H1 (cell line): ENCODE results near the gene CDK9. TPM values are rescaled to one million over a fixed set of nuclear protein-coding genes. Genes with fewer than 3 reads are reported as not detected.

Source experiments
- CTCF ChIA-PET: fragments of 300-600 bp; sonication (Branson Sonifier 250); formaldehyde crosslinking; loops from one replicate; lab custom pipeline; 2021; ENCODE audit not compliant: partially characterized antibody; lab: Charles Lee
- POLR2A ChIA-PET: fragments of 300-600 bp; sonication (Branson Sonifier 250); formaldehyde crosslinking; loops from one replicate; lab custom pipeline; 2021; ENCODE audit warnings: inconsistent platforms; ENCODE audit not compliant: partially characterized antibody; lab: Charles Lee
- DNase-seq, 2 experiments: peaks; one replicate each; pipeline versions ENCODE4 v3.0.0 to v3.0.0-alpha.2; 2010 to 2022; ENCODE audit warnings: low spot score in 2 of 2, low read depth in 1 of 2, mixed read lengths in 1 of 2
- FAIRE-seq: peaks from 2 replicates; lab custom pipeline; 2011; peaks lifted over from hg19 to GRCh38; lab: Jason Lieb, UNC
- H2AFZ ChIP-seq: 2 replicates; pipeline ENCODE4 v1.8.1; 2012; ENCODE audit warnings: low read length, inconsistent platforms
- H2AK5ac ChIP-seq: 2 replicates; pipeline ENCODE4 v1.6.1; 2013; ENCODE audit warnings: low read depth, low read length
- H2BK120ac ChIP-seq: replicated peaks from 2 replicates; pipeline ENCODE3; 2013; ENCODE audit warnings: low read depth, low read length, inconsistent platforms
- H2BK12ac ChIP-seq: 2 replicates; pipeline ENCODE4 v1.6.1; 2013; ENCODE audit warnings: low read depth, low read length
- H2BK15ac ChIP-seq: 2 replicates; pipeline ENCODE4 v1.6.1; 2013; ENCODE audit warnings: low read length
- H2BK20ac ChIP-seq: 2 replicates; pipeline ENCODE4 v1.6.1; 2013; ENCODE audit warnings: low read length
- H2BK5ac ChIP-seq: 2 replicates; pipeline ENCODE4 v1.6.1; 2013; ENCODE audit warnings: low read depth, low read length
- H3K14ac ChIP-seq: 2 replicates; pipeline ENCODE4 v1.6.1; 2013; ENCODE audit warnings: inconsistent platforms; ENCODE audit not compliant: insufficient read length
- H3K18ac ChIP-seq: 2 replicates; pipeline ENCODE4 v1.6.1; 2013; ENCODE audit warnings: low read length; ENCODE audit errors: extremely low read depth
- H3K23ac ChIP-seq: 2 replicates; pipeline ENCODE4 v1.6.1; 2013; ENCODE audit warnings: inconsistent platforms; ENCODE audit not compliant: insufficient read length
- H3K23me2 ChIP-seq: 2 replicates; pipeline ENCODE4 v1.6.1; 2013; ENCODE audit warnings: low read depth, low read length
- H3K27ac ChIP-seq: 2 replicates; pipeline ENCODE4 v1.6.1; 2011; ENCODE audit warnings: low read depth, low read length, inconsistent platforms
- H3K27me3 ChIP-seq, 4 experiments: replicated peaks in 1 of 4; 1 replicate in 1 of 4; 2 replicates in 3 of 4; pipeline versions ENCODE4 v1.6.1 to v1.8.1; 2011 to 2013; ENCODE audit warnings: low read length in 3 of 4, mild to moderate bottlenecking in 3 of 4, inconsistent platforms in 2 of 4, mixed read lengths in 2 of 4, moderate library complexity in 1 of 4; ENCODE audit not compliant: control insufficient read depth in 3 of 4, insufficient read depth in 3 of 4; ENCODE audit errors: extremely low read depth in 1 of 4
- H3K36me3 ChIP-seq, 4 experiments: 2 replicates each; pipeline versions ENCODE4 v1.6.1 to v1.8.1; 2011 to 2013; ENCODE audit warnings: mild to moderate bottlenecking in 4 of 4, low read length in 3 of 4, moderate library complexity in 2 of 4, control low read depth in 1 of 4, inconsistent platforms in 1 of 4; ENCODE audit not compliant: insufficient read depth in 4 of 4, control insufficient read depth in 2 of 4
- H3K4ac ChIP-seq: replicated peaks from 2 replicates; pipeline ENCODE3; 2013; ENCODE audit warnings: low read length, low read depth, mixed read lengths, inconsistent platforms; ENCODE audit not compliant: insufficient read length
- H3K4me1 ChIP-seq, 4 experiments: replicated peaks in 1 of 4; 1 replicate in 1 of 4; 2 replicates in 3 of 4; pipeline versions ENCODE4 v1.6.1 to v1.8.1; 2011 to 2013; ENCODE audit warnings: low read length in 3 of 4, inconsistent platforms in 2 of 4, mixed read lengths in 1 of 4; ENCODE audit not compliant: insufficient read depth in 4 of 4, control insufficient read depth in 3 of 4
- H3K4me2 ChIP-seq, 2 experiments: 2 replicates each; pipeline versions ENCODE4 v1.6.1 to v1.8.1; 2011 to 2013; ENCODE audit warnings: low read depth in 2 of 2, low read length in 2 of 2, control low read depth in 1 of 2, inconsistent platforms in 1 of 2, mild to moderate bottlenecking in 1 of 2; ENCODE audit not compliant: insufficient read depth in 1 of 2
- H3K4me3 ChIP-seq, 4 experiments: fragments of 200-600, 300-600 bp in 1 of 4; sonication (generic), shearing (Covaris generic), sonication (Bioruptor Twin) in 1 of 4; 2 replicates each; pipeline versions ENCODE4 v1.5.1 to v1.8.1; 2011 to 2016; ENCODE audit warnings: low read length in 4 of 4, low read depth in 3 of 4, control low read depth in 2 of 4, inconsistent platforms in 2 of 4, mild to moderate bottlenecking in 2 of 4, mixed read lengths in 1 of 4, moderate library complexity in 1 of 4; ENCODE audit not compliant: insufficient read depth in 2 of 4; ENCODE audit errors: extremely low read depth in 1 of 4
- H3K56ac ChIP-seq: replicated peaks from 2 replicates; pipeline ENCODE3; 2013; ENCODE audit warnings: low read depth, mild to moderate bottlenecking, mixed read lengths, low read length, inconsistent platforms; ENCODE audit not compliant: insufficient read length
- H3K79me1 ChIP-seq: 2 replicates; pipeline ENCODE4 v1.6.1; 2013; ENCODE audit warnings: low read depth, low read length, control low read depth
- H3K79me2 ChIP-seq, 2 experiments: 2 replicates each; pipeline versions ENCODE4 v1.6.1 to v1.8.1; 2012 to 2013; ENCODE audit warnings: low read length in 2 of 2, mild to moderate bottlenecking in 2 of 2, inconsistent platforms in 1 of 2; ENCODE audit not compliant: insufficient read depth in 2 of 2, control insufficient read depth in 1 of 2
- H3K9ac ChIP-seq, 4 experiments: replicated peaks in 1 of 4; 1 replicate in 1 of 4; 2 replicates in 3 of 4; pipeline versions ENCODE4 v1.6.1 to v1.8.1; 2011 to 2013; ENCODE audit warnings: low read depth in 3 of 4, low read length in 3 of 4, control low read depth in 2 of 4, mild to moderate bottlenecking in 2 of 4, moderate library complexity in 2 of 4, inconsistent platforms in 1 of 4; ENCODE audit errors: extremely low read depth in 1 of 4
- H3K9me3 ChIP-seq, 2 experiments: 2 replicates each; pipeline versions ENCODE4 v1.6.1 to v1.8.1; 2012 to 2013; ENCODE audit warnings: mild to moderate bottlenecking in 2 of 2, moderate library complexity in 2 of 2, control low read depth in 1 of 2, inconsistent platforms in 1 of 2, low read depth in 1 of 2, low read length in 1 of 2, mixed read lengths in 1 of 2; ENCODE audit not compliant: insufficient read depth in 2 of 2
- H4K20me1 ChIP-seq, 2 experiments: replicated peaks in 1 of 2; 2 replicates each; pipeline versions ENCODE3 to v1.8.1; 2011 to 2013; ENCODE audit warnings: inconsistent platforms in 2 of 2, low read length in 2 of 2, mild to moderate bottlenecking in 1 of 2; ENCODE audit not compliant: insufficient read depth in 2 of 2, control insufficient read depth in 1 of 2
- H4K5ac ChIP-seq: 2 replicates; pipeline ENCODE4 v1.6.1; 2013; ENCODE audit warnings: low read length, low read depth, mixed read lengths, inconsistent platforms; ENCODE audit not compliant: insufficient read length
- H4K8ac ChIP-seq: 2 replicates; pipeline ENCODE4 v1.8.0; 2013; ENCODE audit warnings: mild to moderate bottlenecking, moderate library complexity, low read length, inconsistent platforms; ENCODE audit not compliant: insufficient read depth; ENCODE audit errors: extremely low read depth
- H4K91ac ChIP-seq: replicated peaks from 2 replicates; pipeline ENCODE3; 2013; ENCODE audit warnings: low read length, mixed read lengths, inconsistent platforms; ENCODE audit not compliant: insufficient read length
- ATF2 ChIP-seq: IDR thresholded peaks from 2 replicates; pipeline ENCODE4 v1.6.1; 2012; ENCODE audit warnings: low read length, inconsistent platforms
- CEBPB ChIP-seq: IDR thresholded peaks from 2 replicates; pipeline ENCODE4 v1.6.1; 2012; ENCODE audit warnings: low read depth, low read length
- FOSL1 ChIP-seq: IDR thresholded peaks from 2 replicates; pipeline ENCODE4 v1.6.1; 2011; ENCODE audit warnings: mild to moderate bottlenecking, low read depth, low read length, moderate library complexity; ENCODE audit not compliant: insufficient read depth
- HDAC6 ChIP-seq: IDR thresholded peaks from one replicate; pipeline ENCODE4 v1.7.1; 2012; ENCODE audit warnings: low read depth, mild to moderate bottlenecking, inconsistent platforms, low read length, moderate library complexity
- NANOG ChIP-seq: IDR thresholded peaks from 2 replicates; pipeline ENCODE4 v1.6.1; 2011; ENCODE audit warnings: low read length, low read depth, mild to moderate bottlenecking, inconsistent platforms; ENCODE audit not compliant: insufficient read depth, poor library complexity, severe bottlenecking
- POLR2A ChIP-seq, 2 experiments: IDR thresholded peaks; 1 replicate in 1 of 2; 2 replicates in 1 of 2; pipeline ENCODE4 v1.6.1; 2011; ENCODE audit warnings: low read depth in 2 of 2, low read length in 2 of 2, mild to moderate bottlenecking in 2 of 2; ENCODE audit errors: control extremely low read depth in 1 of 2
- TEAD4 ChIP-seq: IDR thresholded peaks from 2 replicates; pipeline ENCODE4 v1.6.1; 2012; ENCODE audit warnings: low read depth, low read length, inconsistent platforms, mixed read lengths
- YY1 ChIP-seq: IDR thresholded peaks from 2 replicates; pipeline ENCODE4 v1.6.1; 2011; ENCODE audit warnings: low read depth, mild to moderate bottlenecking, low read length
- ZNF274 ChIP-seq: IDR thresholded peaks from 2 replicates; pipeline ENCODE4 v1.7.0; 2012; ENCODE audit warnings: low read length, borderline replicate concordance; ENCODE audit errors: extremely low read depth
- WGBS, 2 experiments: shearing (Covaris generic) in 1 of 2; methylation state at CpG; one replicate each; pipeline versions ENCODE4 v1.1.6 to v1.1.7; 2013 to 2015; ENCODE audit warnings: low lambda C conversion rate in 2 of 2, mixed read lengths in 2 of 2, inconsistent platforms in 1 of 2, low coverage in 1 of 2, missing lambda C conversion rate in 1 of 2; ENCODE audit not compliant: insufficient replicate concordance in 2 of 2, insufficient coverage in 1 of 2, insufficient read length in 1 of 2; ENCODE audit errors: extremely low coverage in 1 of 2, missing lambda C conversion rate in 1 of 2; 5-methylcytosine and 5-hydroxymethylcytosine counted together
- polyA plus RNA-seq, 7 experiments: library from polyadenylated mRNA; depleted of rRNA in 3 of 7; stranded (reverse) in 5 of 7; unstranded in 2 of 7; fragments of >200 nt in 5 of 7; fragments of 200-250 nt in 2 of 7; gene quantifications; 1 replicate in 5 of 7; 2 replicates in 1 of 7; 4 replicates in 1 of 7; pipeline versions ENCODE4 v1.2.1 to v1.2.3, GENCODE V29; 2011 to 2013; ENCODE audit warnings: missing spikeins in 2 of 7, mixed read lengths in 2 of 7
- total RNA-seq: library from RNA; stranded (reverse); fragmentation: NEBNext Ultra II Directional; extraction: Animal tissue kit (Norgen Biotek cat#: 25700); gene quantifications from 2 replicates; pipeline ENCODE4 v1.2.1, GENCODE V29; 2021

The CDK9 gene
- total and polyA plus RNA-seq, 2 of the 8 experiments (the other 6 are each of a cell fraction or from before 2014, with no cell fraction given): 69.1 to 87.5 TPM

- no peaks in the 10 kb centered on the region for H3K9me3 ChIP-seq
- H3K4me1 ChIP-seq: peaks cover 0 to 4% (median 1%) of the 10 kb centered on the region in 4 experiments; a peak in 4 of 7 replicates
- H3K4me3 ChIP-seq: peak overlapping the region; percentile 59 to 96 (median 76)
- peak; percentile 38 to 79 for DNase-seq
- H4K20me1 ChIP-seq: peaks cover 5 to 21% of the 10 kb centered on the region in 2 experiments
- CTCF ChIA-PET: interaction anchor here (0.6 to 3.5 kb wide), 9 partner anchors 8 to 1134 kb away, joined by 3 to 18 read pairs (median 3); partner anchors contain the start of genes SH2D3C and TOR2A
- H3K9ac ChIP-seq: peak overlapping the region in 3 of 4 experiments; percentile 38 to 69 (median 59); a peak in 2 of 7 replicates
- no peak overlapping the region for H3K18ac ChIP-seq
- H4K8ac ChIP-seq: no peak overlapping the region; the same call in 1 of the 2 replicates
- H3K27ac ChIP-seq: no peak overlapping the region; the same call in 1 of the 2 replicates
- no peak overlapping the region for H2BK12ac ChIP-seq
- H3K27me3 ChIP-seq: peaks cover 0 to 16% (median 8%) of the 10 kb centered on the region in 4 experiments; a peak in 6 of 7 replicates
- no peak overlapping the region for H2BK5ac ChIP-seq
- no peak for FAIRE-seq
- H2BK15ac ChIP-seq: no peak overlapping the region
- H2AK5ac ChIP-seq: no peak overlapping the region
- H3K14ac ChIP-seq: no peak overlapping the region
- H3K4me2 ChIP-seq: peak overlapping the region; percentile 80 to 98
- H2BK120ac ChIP-seq: no peak overlapping the region
- no peak overlapping the region for H3K56ac ChIP-seq
- no peak overlapping the region for H3K4ac ChIP-seq
- H3K79me1 ChIP-seq: no peaks in the 10 kb centered on the region
- no peaks in the 10 kb centered on the region for H3K36me3 ChIP-seq
- H4K5ac ChIP-seq: no peak overlapping the region
- H2BK20ac ChIP-seq: no peak overlapping the region
- H3K79me2 ChIP-seq: no peaks in the 10 kb centered on the region
- peaks cover 13% of the 10 kb centered on the region; the same call in 1 of the 2 replicates for H3K23me2 ChIP-seq
- 26% methylated on average over 22 of the region's 61 CpGs; no CpG with 5 or more reads in 1 of the 2 experiments for WGBS, 2 experiments
- H3K23ac ChIP-seq: no peak overlapping the region
- H4K91ac ChIP-seq: no peak overlapping the region
- POLR2A ChIA-PET: interaction anchor here (0.6 to 2.4 kb wide), 9 partner anchors 9 to 120 kb away, joined by 3 to 12 read pairs (median 4); no protein-coding TSS in a partner anchor
- no peak overlapping the region for H2AFZ ChIP-seq
- TF ChIP-seq CEBPB (no peak), FOSL1 (no peak), POLR2A (IDR thresholded peaks at IDR 0.05; ENCODE audit: control extremely low read depth in 1 of 2, low read depth in 2 of 2, low read length in 2 of 2) (no peak), TEAD4 (no peak), ZNF274 (no peak), YY1 (no peak), NANOG (no peak), HDAC6 (no peak), ATF2 (no peak)
These were observed 30.5 kb upstream of the CDK9 start for GRCh38 chr9:127755061-127756060.
